Suprapubic skin (tissue), 4 donors: Measurements from ENCODE around the gene GDF11. TPM values are rescaled to one million over a fixed set of nuclear protein-coding genes. Genes with fewer than 3 reads are reported as not detected.
A peak's percentile ranks its signal among the peaks of the same experiment; 100 is the strongest.

Experiments used
- DNase-seq, 2 donors: peaks; one replicate each; pipeline ENCODE4 v3.0.0-alpha.2; 2019; ENCODE audit warnings: low spot score in 2 of 2
- H3K27ac ChIP-seq: fragments of 200-600 bp; sonication (generic); one replicate; pipeline ENCODE4 v1.5.1; 2019
- H3K27me3 ChIP-seq: fragments of 200-600 bp; sonication (generic); one replicate; pipeline ENCODE4 v1.5.1; 2019
- H3K36me3 ChIP-seq: fragments of 200-600 bp; sonication (generic); one replicate; pipeline ENCODE4 v1.5.1; 2019
- H3K4me1 ChIP-seq: fragments of 200-600 bp; sonication (generic); one replicate; pipeline ENCODE4 v1.5.1; 2019
- H3K4me3 ChIP-seq: fragments of 200-600 bp; sonication (generic); one replicate; pipeline ENCODE4 v1.5.1; 2019; ENCODE audit warnings: mild to moderate bottlenecking
- H3K9me3 ChIP-seq: fragments of 200-600 bp; sonication (generic); one replicate; pipeline ENCODE4 v1.5.1; 2019
- CTCF ChIP-seq, 2 donors: fragments of 200-600 bp in 1 of 2; fragments of 450-650 bp in 1 of 2; sonication (generic) in 1 of 2; IDR thresholded peaks; one replicate each; pipeline ENCODE4 v1.5.1; 2016 to 2019; ENCODE audit warnings: antibody characterized with exemption in 2 of 2, mild to moderate bottlenecking in 1 of 2, moderate library complexity in 1 of 2
- EP300 ChIP-seq: sonication (generic); formaldehyde crosslinking; IDR thresholded peaks from one replicate; pipeline ENCODE4 v1.6.1; 2017; ENCODE audit warnings: antibody characterized with exemption
- POLR2A ChIP-seq, 2 donors: fragments of 450-650 bp; IDR thresholded peaks; one replicate each; pipeline ENCODE4 v1.6.1; 2017; ENCODE audit warnings: antibody characterized with exemption in 2 of 2, mild to moderate bottlenecking in 2 of 2, moderate library complexity in 2 of 2
- POLR2AphosphoS5 ChIP-seq, 3 donors: sonication (generic); formaldehyde crosslinking; IDR thresholded peaks; one replicate each; pipeline ENCODE4 v1.6.1; 2017; ENCODE audit warnings: antibody characterized with exemption in 3 of 3
- WGBS: methylation state at CpG from one replicate; pipeline ENCODE4 v1.1.5; 2018; 5-methylcytosine and 5-hydroxymethylcytosine counted together
- total RNA-seq, 4 donors: library from RNA; depleted of rRNA; stranded (reverse); fragments of >200 nt; gene quantifications; one replicate each; pipeline ENCODE4 v1.1.0, GENCODE V29; 2016

Gene GDF11
- total RNA-seq, 4 donors from 2014 or later: 0.68 to 3.8 (median 2.0) TPM

- H3K36me3 ChIP-seq: no peaks in the 10 kb centered on the region
- no peak for TF ChIP-seq CTCF (IDR thresholded peaks at IDR 0.05)
- TF ChIP-seq POLR2AphosphoS5 (IDR thresholded peaks at IDR 0.05): no peak
- TF ChIP-seq EP300: no peak
- no peak for TF ChIP-seq POLR2A (IDR thresholded peaks at IDR 0.05)
Measured at GRCh38 chr12:55733858-55734257, 9.1 kb upstream of the GDF11 start.

GRCh38 chr12:55734595-55734994 lies 8.3 kb upstream of the GDF11 start:
- Histone ChIP-seq H3K27me3 (no peaks in the 10 kb centered on the region), H3K4me1 (peaks cover 36% of the 10 kb centered on the region), H3K4me3 (no peak overlapping the region), H3K36me3 (no peaks in the 10 kb centered on the region), H3K9me3 (no peaks in the 10 kb centered on the region), H3K27ac (no peak overlapping the region)
- no peak for TF ChIP-seq CTCF (IDR thresholded peaks at IDR 0.05)
- 91% methylated on average over 3 of the region's 3 CpGs for WGBS
- DNase-seq: peak in 1 of 2 donors; percentile 36

More at GRCh38 chr12:55733858-55734257, 9.1 kb upstream of the GDF11 start:
- WGBS: 88% methylated on average over 2 of the region's 2 CpGs
- H3K4me3 ChIP-seq: no peak overlapping the region
- H3K4me1 ChIP-seq: peaks cover 35% of the 10 kb centered on the region
- H3K27ac ChIP-seq: no peak overlapping the region
- no peaks in the 10 kb centered on the region for H3K27me3 ChIP-seq
- H3K9me3 ChIP-seq: no peaks in the 10 kb centered on the region
- peak in 1 of 2 donors; percentile 35 for DNase-seq

GRCh38 chr12:55736076-55736475 lies 6.8 kb upstream of the GDF11 start:
- Histone ChIP-seq H3K4me1 (peaks cover 21% of the 10 kb centered on the region), H3K27ac (no peak overlapping the region), H3K27me3 (no peaks in the 10 kb centered on the region), H3K9me3 (no peaks in the 10 kb centered on the region), H3K4me3 (no peak overlapping the region), H3K36me3 (no peaks in the 10 kb centered on the region)
- no peak for TF ChIP-seq POLR2A (IDR thresholded peaks at IDR 0.05)
- no peak for TF ChIP-seq EP300
- no peak for TF ChIP-seq POLR2AphosphoS5 (IDR thresholded peaks at IDR 0.05)
- TF ChIP-seq CTCF (IDR thresholded peaks at IDR 0.05): no peak
- 61% methylated on average over 3 of the region's 3 CpGs for WGBS
- DNase-seq: no peak

GRCh38 chr12:55736780-55737580 lies 5.9 kb upstream of the GDF11 start:
- DNase-seq: peak in 1 of 2 donors; percentile 67
- no peaks in the 10 kb centered on the region for H3K27me3 ChIP-seq
- H3K36me3 ChIP-seq: no peaks in the 10 kb centered on the region
- no peaks in the 10 kb centered on the region for H3K9me3 ChIP-seq
- H3K4me3 ChIP-seq: no peak overlapping the region
- WGBS: 31% methylated on average over 6 of the region's 6 CpGs
- peak overlapping the region; percentile 74 for H3K27ac ChIP-seq
- TF ChIP-seq POLR2A (IDR thresholded peaks at IDR 0.05): no peak
- TF ChIP-seq POLR2AphosphoS5 (IDR thresholded peaks at IDR 0.05): no peak
- peak; percentile 50 to 72 for TF ChIP-seq CTCF (IDR thresholded peaks at IDR 0.05)
- peaks cover 20% of the 10 kb centered on the region for H3K4me1 ChIP-seq

GRCh38 chr12:55737581-55738122 lies 5.3 kb upstream of the GDF11 start:
- H3K9me3 ChIP-seq: no peaks in the 10 kb centered on the region
- peak overlapping the region; percentile 63 for H3K4me3 ChIP-seq
- no peak for DNase-seq
- peak overlapping the region; percentile 74 for H3K27ac ChIP-seq
- WGBS: 13% methylated on average over 4 of the region's 4 CpGs
- no peaks in the 10 kb centered on the region for H3K27me3 ChIP-seq
- TF ChIP-seq CTCF (IDR thresholded peaks at IDR 0.05): no peak
- no peak for TF ChIP-seq POLR2AphosphoS5 (IDR thresholded peaks at IDR 0.05)
- TF ChIP-seq POLR2A (IDR thresholded peaks at IDR 0.05): no peak
- no peak for TF ChIP-seq EP300
- H3K4me1 ChIP-seq: peaks cover 24% of the 10 kb centered on the region
- H3K36me3 ChIP-seq: no peaks in the 10 kb centered on the region
